HCT116 (cell line): ENCODE results near the gene MUC4. TPM values are rescaled to one million over a fixed set of nuclear protein-coding genes. Genes with fewer than 3 reads are reported as not detected.

Experiments used
- ATAC-seq: fragments of 200-7000 bp; cut with Tn5 transposase; 2 replicates; pipeline ENCODE4 v1.9.1; 2020; ENCODE audit warnings: mild to moderate bottlenecking, moderate library complexity
- BruUV-seq: library from RNA; stranded (reverse); fragments of 400-500 nt; replicated peaks from 2 replicates; lab custom pipeline; 2021; lab: Mats Ljungman, UMichigan
- CTCF ChIA-PET: fragments of 300-600 bp; sonication (Branson Sonifier 250); formaldehyde crosslinking; loops from one replicate; lab custom pipeline; 2021; ENCODE audit warnings: antibody characterized with exemption; lab: Charles Lee
- POLR2A ChIA-PET: fragments of 300-600, 350-600 bp; sonication (Branson Sonifier 250); formaldehyde crosslinking; loops from one replicate; lab custom pipeline; 2021; ENCODE audit warnings: antibody characterized with exemption; lab: Charles Lee
- RAD21 ChIA-PET, 2 experiments: fragments of 300-600 bp; sonication (Branson Sonifier 250); formaldehyde crosslinking; loops; one replicate each; lab custom pipeline; 2023; ENCODE audit warnings: low total read pairs in 2 of 2; ENCODE audit not compliant: uncharacterized antibody in 2 of 2, unreplicated experiment in 2 of 2, low non-redundant PET in 1 of 2; lab: Charles Lee
- DNase-seq: peaks from one replicate; pipeline ENCODE4 v3.0.0-alpha.2; 2010; ENCODE audit warnings: low read depth, low spot score
- H2AFZ ChIP-seq: fragments of 200-600 bp; shearing (Covaris generic), sonication (generic); 2 replicates; pipeline ENCODE4 v1.6.1; 2017; ENCODE audit warnings: low read depth, mixed run types, mixed read lengths, antibody characterized with exemption, low read length; ENCODE audit not compliant: poor library complexity, severe bottlenecking
- H3K27ac ChIP-seq: 2 replicates; pipeline ENCODE4 v1.5.1; 2012; ENCODE audit warnings: low read depth, low read length
- H3K27me3 ChIP-seq: fragments of 200-600 bp; sonication (generic); 2 replicates; pipeline ENCODE4 v1.6.1; 2016; ENCODE audit warnings: mixed run types, low read length, mixed read lengths; ENCODE audit not compliant: insufficient read depth
- H3K36me3 ChIP-seq, 2 experiments: fragments of 200-500 bp in 1 of 2; fragments of 200-600 bp in 1 of 2; sonication (Bioruptor generic) in 1 of 2; sonication (generic) in 1 of 2; 2 replicates each; pipeline versions ENCODE4 v1.5.1 to v1.6.1; 2014 to 2016; ENCODE audit warnings: low read length in 2 of 2, inconsistent platforms in 1 of 2, mixed read lengths in 1 of 2, mixed run types in 1 of 2; ENCODE audit not compliant: insufficient read depth in 2 of 2, control insufficient read depth in 1 of 2
- H3K4me1 ChIP-seq, 2 experiments: fragments of 200-600 bp in 1 of 2; sonication (generic) in 1 of 2; 2 replicates each; pipeline versions ENCODE4 v1.5.1 to v1.6.1; 2012 to 2017; ENCODE audit warnings: low read length in 2 of 2, inconsistent platforms in 1 of 2, mild to moderate bottlenecking in 1 of 2, mixed read lengths in 1 of 2, mixed run types in 1 of 2, moderate library complexity in 1 of 2; ENCODE audit not compliant: insufficient read depth in 2 of 2, control insufficient read depth in 1 of 2
- H3K4me2 ChIP-seq: fragments of 200-600 bp; sonication (generic); 2 replicates; pipeline ENCODE4 v1.6.1; 2017; ENCODE audit warnings: mixed run types, low read length, mixed read lengths
- H3K4me3 ChIP-seq, 2 experiments: fragments of 200-600 bp in 1 of 2; sonication (generic) in 1 of 2; replicated peaks in 1 of 2; 2 replicates each; pipeline ENCODE4 v1.5.1; 2011 to 2016; ENCODE audit warnings: low read length in 2 of 2, control low read depth in 1 of 2, low read depth in 1 of 2, mild to moderate bottlenecking in 1 of 2, mixed read lengths in 1 of 2, mixed run types in 1 of 2
- H3K79me2 ChIP-seq: fragments of 200-600 bp; sonication (generic); 2 replicates; pipeline ENCODE4 v1.6.1; 2017; ENCODE audit warnings: mild to moderate bottlenecking, mixed run types, low read length, moderate library complexity, mixed read lengths; ENCODE audit not compliant: insufficient read depth
- H3K9ac ChIP-seq: fragments of 200-600 bp; sonication (generic); 2 replicates; pipeline ENCODE4 v1.6.1; 2016; ENCODE audit warnings: low read length, mixed read lengths
- H3K9me2 ChIP-seq: fragments of 200-600 bp; sonication (generic), shearing (Covaris generic); 2 replicates; pipeline ENCODE4 v1.6.1; 2017; ENCODE audit warnings: mixed run types, mild to moderate bottlenecking, moderate library complexity; ENCODE audit not compliant: insufficient read depth
- H3K9me3 ChIP-seq, 2 experiments: fragments of 200-500 bp in 1 of 2; fragments of 200-600 bp in 1 of 2; sonication (Bioruptor generic) in 1 of 2; sonication (generic) in 1 of 2; 2 replicates each; pipeline ENCODE4 v1.6.1; 2014 to 2017; ENCODE audit warnings: low read length in 2 of 2, mixed read lengths in 2 of 2, inconsistent platforms in 1 of 2, low read depth in 1 of 2, mild to moderate bottlenecking in 1 of 2, mixed run types in 1 of 2, moderate library complexity in 1 of 2; ENCODE audit not compliant: control insufficient read depth in 1 of 2, insufficient read depth in 1 of 2
- H4K20me1 ChIP-seq: fragments of 200-600 bp; sonication (generic), shearing (Covaris generic); 2 replicates; pipeline ENCODE4 v1.6.1; 2017; ENCODE audit warnings: mixed run types, mild to moderate bottlenecking, moderate library complexity; ENCODE audit not compliant: insufficient read depth
- CBX3 ChIP-seq: IDR thresholded peaks from 2 replicates; pipeline ENCODE4 v1.6.1; 2012; ENCODE audit warnings: low read depth
- EZH2 ChIP-seq: fragments of 200-600 bp; sonication (generic); IDR thresholded peaks from 2 replicates; pipeline ENCODE4 v1.6.1; 2017; ENCODE audit warnings: antibody characterized with exemption, mixed run types
- EZH2phosphoT487 ChIP-seq: fragments of 200-600 bp; IDR thresholded peaks from 2 replicates; pipeline ENCODE4 v1.6.1; 2018; ENCODE audit warnings: antibody characterized with exemption, borderline replicate concordance
- FOSL1 ChIP-seq: IDR thresholded peaks from 2 replicates; pipeline ENCODE4 v1.6.1; 2012; ENCODE audit warnings: low read depth
- JUND ChIP-seq: IDR thresholded peaks from 2 replicates; pipeline ENCODE4 v1.6.1; 2012
- SIN3A ChIP-seq: IDR thresholded peaks from 2 replicates; pipeline ENCODE4 v1.6.1; 2012; ENCODE audit warnings: low read depth
- SRF ChIP-seq: IDR thresholded peaks from 2 replicates; pipeline ENCODE4 v1.6.1; 2012; ENCODE audit warnings: low read depth
- ZNF274 ChIP-seq: fragments of 200-500 bp; sonication (Bioruptor generic); IDR thresholded peaks from 2 replicates; pipeline ENCODE4 v1.6.1; 2014; ENCODE audit warnings: mild to moderate bottlenecking, low read depth, low read length, inconsistent platforms
- intact Hi-C: fragments of 100-400 bp; cut with micrococcal nuclease; formaldehyde crosslinking; loops from 2 replicates; pipeline ENCODE4 v1.10.0; 2022
- total RNA-seq: library from RNA; stranded (reverse); gene quantifications from one replicate; pipeline ENCODE4 v1.2.1, GENCODE V29; 2021; ENCODE audit not compliant: unreplicated experiment
- TF ChIP-seq, protein P1 (sequence below): IDR thresholded peaks from 2 replicates; pipeline ENCODE4 v1.6.1; 2011; ENCODE audit warnings: mild to moderate bottlenecking, low read length, moderate library complexity; ENCODE audit not compliant: insufficient replicate concordance; ENCODE audit errors: extremely low read depth
- TF ChIP-seq, protein P2 (sequence below): IDR thresholded peaks from 2 replicates; pipeline ENCODE4 v1.6.1; 2012; ENCODE audit warnings: low read depth
- TF ChIP-seq, protein P3 (sequence below): IDR thresholded peaks from 2 replicates; pipeline ENCODE4 v1.6.1; 2012
- TF ChIP-seq, protein P4 (sequence below), 3 experiments: fragments of 200-600 bp in 1 of 3; sonication (generic) in 1 of 3; IDR thresholded peaks in 2 of 3; conservative IDR thresholded peaks in 1 of 3; 2 replicates each; pipeline ENCODE4 v1.5.1; 2012 to 2017; ENCODE audit warnings: low read depth in 2 of 3, low read length in 2 of 3, antibody characterized with exemption in 1 of 3, borderline replicate concordance in 1 of 3, control low read depth in 1 of 3, mild to moderate bottlenecking in 1 of 3, mixed read lengths in 1 of 3, mixed run types in 1 of 3, moderate library complexity in 1 of 3; ENCODE audit not compliant: insufficient read depth in 1 of 3

The MUC4 gene
- total RNA-seq, 1 experiment from 2014 or later: 0.64 TPM

DNA sequence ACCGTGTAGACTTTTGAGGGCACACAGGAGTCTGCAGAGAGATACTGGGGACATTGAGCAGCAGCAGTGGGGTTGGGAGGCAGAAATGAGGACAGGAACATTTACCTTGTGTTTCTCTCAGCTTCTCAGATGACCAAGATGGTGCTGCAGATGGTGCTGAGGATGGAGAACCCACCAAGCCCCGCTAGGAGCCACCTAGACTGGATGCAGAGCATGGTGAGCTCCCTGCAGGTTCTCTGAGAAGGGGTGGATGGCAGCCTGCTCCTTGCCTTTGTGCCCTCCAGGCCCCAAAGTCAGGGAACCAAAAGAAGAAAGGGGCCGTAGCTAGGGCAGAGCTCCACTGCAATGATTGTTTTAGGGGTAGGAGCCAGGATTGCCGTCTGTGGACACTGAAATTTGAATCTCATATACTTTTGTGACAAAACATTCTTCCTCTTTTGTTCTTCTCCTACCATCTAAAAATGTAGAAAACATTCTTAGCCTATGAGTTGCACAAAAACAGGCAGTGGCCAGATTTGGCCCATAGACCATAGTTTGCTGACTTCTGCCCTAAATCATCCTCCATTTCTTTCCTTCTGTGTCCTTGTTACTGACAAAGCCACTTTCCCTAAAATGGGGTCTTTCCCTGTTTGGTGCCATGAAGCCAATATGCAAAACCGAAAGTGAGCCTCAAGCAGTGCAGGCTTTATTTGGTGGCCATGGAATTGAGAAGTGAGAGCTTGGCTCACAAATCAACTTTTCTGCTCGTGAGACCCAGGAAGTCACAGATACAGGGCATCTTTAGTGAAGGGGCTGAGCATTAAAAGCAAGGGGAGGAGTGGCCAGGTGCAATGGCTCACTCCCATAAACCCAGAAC, 102.9 kb downstream of the MUC4 start (continued):
- TF ChIP-seq, protein P1, sequence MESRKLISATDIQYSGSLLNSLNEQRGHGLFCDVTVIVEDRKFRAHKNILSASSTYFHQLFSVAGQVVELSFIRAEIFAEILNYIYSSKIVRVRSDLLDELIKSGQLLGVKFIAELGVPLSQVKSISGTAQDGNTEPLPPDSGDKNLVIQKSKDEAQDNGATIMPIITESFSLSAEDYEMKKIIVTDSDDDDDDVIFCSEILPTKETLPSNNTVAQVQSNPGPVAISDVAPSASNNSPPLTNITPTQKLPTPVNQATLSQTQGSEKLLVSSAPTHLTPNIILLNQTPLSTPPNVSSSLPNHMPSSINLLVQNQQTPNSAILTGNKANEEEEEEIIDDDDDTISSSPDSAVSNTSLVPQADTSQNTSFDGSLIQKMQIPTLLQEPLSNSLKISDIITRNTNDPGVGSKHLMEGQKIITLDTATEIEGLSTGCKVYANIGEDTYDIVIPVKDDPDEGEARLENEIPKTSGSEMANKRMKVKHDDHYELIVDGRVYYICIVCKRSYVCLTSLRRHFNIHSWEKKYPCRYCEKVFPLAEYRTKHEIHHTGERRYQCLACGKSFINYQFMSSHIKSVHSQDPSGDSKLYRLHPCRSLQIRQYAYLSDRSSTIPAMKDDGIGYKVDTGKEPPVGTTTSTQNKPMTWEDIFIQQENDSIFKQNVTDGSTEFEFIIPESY: no peak
- TF ChIP-seq CBX3: no peak
- TF ChIP-seq EZH2: no peak
- no peak for TF ChIP-seq FOSL1

DNA sequence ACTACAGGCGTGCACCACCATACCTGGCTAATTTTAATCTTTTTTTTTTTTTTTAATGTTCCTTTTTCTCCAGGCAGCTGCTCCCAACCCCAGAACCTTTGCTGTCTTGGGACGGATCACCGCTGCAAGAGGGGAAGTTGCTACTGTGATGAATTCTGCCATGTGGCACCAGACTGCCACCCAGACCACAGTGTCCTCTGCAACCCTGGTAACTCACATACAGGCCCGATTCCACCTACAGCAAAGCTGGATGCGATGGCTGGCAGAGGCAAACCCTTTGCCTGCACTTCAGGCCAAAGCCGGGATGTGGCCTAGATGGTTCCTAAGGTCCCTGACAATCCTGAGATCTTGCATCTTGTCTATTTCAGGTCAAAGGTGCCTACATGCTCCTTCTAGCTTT, 103.7 kb downstream of the MUC4 start:
- CTCF ChIA-PET: no interaction called here
- TF ChIP-seq EZH2 (no peak), SIN3A (no peak), JUND (no peak), SRF (no peak), EZH2phosphoT487 (no peak), ZNF274 (no peak)
- TF ChIP-seq, protein P2, sequence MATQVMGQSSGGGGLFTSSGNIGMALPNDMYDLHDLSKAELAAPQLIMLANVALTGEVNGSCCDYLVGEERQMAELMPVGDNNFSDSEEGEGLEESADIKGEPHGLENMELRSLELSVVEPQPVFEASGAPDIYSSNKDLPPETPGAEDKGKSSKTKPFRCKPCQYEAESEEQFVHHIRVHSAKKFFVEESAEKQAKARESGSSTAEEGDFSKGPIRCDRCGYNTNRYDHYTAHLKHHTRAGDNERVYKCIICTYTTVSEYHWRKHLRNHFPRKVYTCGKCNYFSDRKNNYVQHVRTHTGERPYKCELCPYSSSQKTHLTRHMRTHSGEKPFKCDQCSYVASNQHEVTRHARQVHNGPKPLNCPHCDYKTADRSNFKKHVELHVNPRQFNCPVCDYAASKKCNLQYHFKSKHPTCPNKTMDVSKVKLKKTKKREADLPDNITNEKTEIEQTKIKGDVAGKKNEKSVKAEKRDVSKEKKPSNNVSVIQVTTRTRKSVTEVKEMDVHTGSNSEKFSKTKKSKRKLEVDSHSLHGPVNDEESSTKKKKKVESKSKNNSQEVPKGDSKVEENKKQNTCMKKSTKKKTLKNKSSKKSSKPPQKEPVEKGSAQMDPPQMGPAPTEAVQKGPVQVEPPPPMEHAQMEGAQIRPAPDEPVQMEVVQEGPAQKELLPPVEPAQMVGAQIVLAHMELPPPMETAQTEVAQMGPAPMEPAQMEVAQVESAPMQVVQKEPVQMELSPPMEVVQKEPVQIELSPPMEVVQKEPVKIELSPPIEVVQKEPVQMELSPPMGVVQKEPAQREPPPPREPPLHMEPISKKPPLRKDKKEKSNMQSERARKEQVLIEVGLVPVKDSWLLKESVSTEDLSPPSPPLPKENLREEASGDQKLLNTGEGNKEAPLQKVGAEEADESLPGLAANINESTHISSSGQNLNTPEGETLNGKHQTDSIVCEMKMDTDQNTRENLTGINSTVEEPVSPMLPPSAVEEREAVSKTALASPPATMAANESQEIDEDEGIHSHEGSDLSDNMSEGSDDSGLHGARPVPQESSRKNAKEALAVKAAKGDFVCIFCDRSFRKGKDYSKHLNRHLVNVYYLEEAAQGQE: no peak
- TF ChIP-seq, protein P3, sequence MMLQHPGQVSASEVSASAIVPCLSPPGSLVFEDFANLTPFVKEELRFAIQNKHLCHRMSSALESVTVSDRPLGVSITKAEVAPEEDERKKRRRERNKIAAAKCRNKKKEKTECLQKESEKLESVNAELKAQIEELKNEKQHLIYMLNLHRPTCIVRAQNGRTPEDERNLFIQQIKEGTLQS: no peak
- TF ChIP-seq, protein P4, sequence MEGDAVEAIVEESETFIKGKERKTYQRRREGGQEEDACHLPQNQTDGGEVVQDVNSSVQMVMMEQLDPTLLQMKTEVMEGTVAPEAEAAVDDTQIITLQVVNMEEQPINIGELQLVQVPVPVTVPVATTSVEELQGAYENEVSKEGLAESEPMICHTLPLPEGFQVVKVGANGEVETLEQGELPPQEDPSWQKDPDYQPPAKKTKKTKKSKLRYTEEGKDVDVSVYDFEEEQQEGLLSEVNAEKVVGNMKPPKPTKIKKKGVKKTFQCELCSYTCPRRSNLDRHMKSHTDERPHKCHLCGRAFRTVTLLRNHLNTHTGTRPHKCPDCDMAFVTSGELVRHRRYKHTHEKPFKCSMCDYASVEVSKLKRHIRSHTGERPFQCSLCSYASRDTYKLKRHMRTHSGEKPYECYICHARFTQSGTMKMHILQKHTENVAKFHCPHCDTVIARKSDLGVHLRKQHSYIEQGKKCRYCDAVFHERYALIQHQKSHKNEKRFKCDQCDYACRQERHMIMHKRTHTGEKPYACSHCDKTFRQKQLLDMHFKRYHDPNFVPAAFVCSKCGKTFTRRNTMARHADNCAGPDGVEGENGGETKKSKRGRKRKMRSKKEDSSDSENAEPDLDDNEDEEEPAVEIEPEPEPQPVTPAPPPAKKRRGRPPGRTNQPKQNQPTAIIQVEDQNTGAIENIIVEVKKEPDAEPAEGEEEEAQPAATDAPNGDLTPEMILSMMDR (IDR thresholded peaks at IDR 0.05 in 2 of 3, conservative IDR thresholded peaks at IDR 0.05 in 1 of 3; ENCODE audit: borderline replicate concordance in 1 of 3, insufficient read depth in 1 of 3, low read depth in 2 of 3, low read length in 2 of 3): no peak
- TF ChIP-seq, protein P1: no peak

More for the DNA sequence above, 103.7 kb downstream of the MUC4 start:
- 0 out of 2 replicates have a peak, but pooled peaks cover 3% of the 10 kb centered on the region for H3K9me2 ChIP-seq
- no peak for ATAC-seq
- no TSS peak for BruUV-seq
- H3K4me1 ChIP-seq: no peaks in the 10 kb centered on the region
- no peaks in the 10 kb centered on the region for H4K20me1 ChIP-seq
- ChIA-PET RAD21 (no interaction called here), POLR2A (interaction anchor here (0.6 kb wide), 1 partner anchor 22 kb away, joined by 3 read pairs; no protein-coding TSS in a partner anchor)
- no peak overlapping the region for H3K9ac ChIP-seq
- intact Hi-C loops: no loop called here
- no peak overlapping the region for H3K4me3 ChIP-seq
- no peak overlapping the region for H3K4me2 ChIP-seq
- no peak overlapping the region for H2AFZ ChIP-seq
- no peaks in the 10 kb centered on the region for H3K79me2 ChIP-seq
- H3K36me3 ChIP-seq: no peaks in the 10 kb centered on the region
- H3K9me3 ChIP-seq: no peaks in the 10 kb centered on the region
- no peaks in the 10 kb centered on the region for H3K27me3 ChIP-seq
- no peak for DNase-seq
- no peak overlapping the region for H3K27ac ChIP-seq
